ENCODE results near the gene C2orf81.

DNA sequence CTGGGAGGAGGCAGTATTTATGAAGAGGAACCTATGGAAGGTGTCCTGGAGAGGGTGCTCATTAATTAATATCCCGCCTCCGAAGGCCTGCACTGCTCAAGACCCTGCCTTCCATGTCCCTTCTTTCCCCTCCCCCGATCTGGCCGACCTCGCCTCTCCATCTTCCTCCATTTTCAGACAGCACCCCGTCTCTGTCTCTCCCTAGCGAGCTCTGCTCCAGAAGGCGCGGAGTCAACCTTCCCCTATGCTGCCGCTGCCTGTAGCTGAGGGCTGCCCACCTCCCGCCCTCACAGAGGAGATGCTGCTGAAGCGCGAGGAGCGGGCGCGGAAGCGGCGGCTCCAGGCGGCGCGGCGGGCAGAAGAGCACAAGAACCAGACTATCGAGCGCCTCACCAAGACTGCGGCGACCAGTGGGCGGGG is 35.7 kb upstream of the C2orf81 start:
- no peak for TF ChIP-seq CTCF (IDR thresholded peaks at IDR 0.05; ENCODE audit: low read length)
- TF ChIP-seq EZH2 (IDR thresholded peaks at IDR 0.05; ENCODE audit: borderline replicate concordance, low read length): no peak
